ENCODE data around the gene ME2. TPM values are rescaled to one million over a fixed set of nuclear protein-coding genes. Genes with fewer than 3 reads are reported as not detected.

The ME2 gene
- total and polyA plus RNA-seq, 9 of the 15 experiments (the other 6 are each of a cell fraction or from before 2014, with no cell fraction given), result 12.3 to 54.4 (median 36.2) TPM

GRCh38 chr18:50953822-50954221 is 74.9 kb downstream of the ME2 start (continued):
- TF ChIP-seq, protein P1, sequence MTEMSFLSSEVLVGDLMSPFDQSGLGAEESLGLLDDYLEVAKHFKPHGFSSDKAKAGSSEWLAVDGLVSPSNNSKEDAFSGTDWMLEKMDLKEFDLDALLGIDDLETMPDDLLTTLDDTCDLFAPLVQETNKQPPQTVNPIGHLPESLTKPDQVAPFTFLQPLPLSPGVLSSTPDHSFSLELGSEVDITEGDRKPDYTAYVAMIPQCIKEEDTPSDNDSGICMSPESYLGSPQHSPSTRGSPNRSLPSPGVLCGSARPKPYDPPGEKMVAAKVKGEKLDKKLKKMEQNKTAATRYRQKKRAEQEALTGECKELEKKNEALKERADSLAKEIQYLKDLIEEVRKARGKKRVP (CRISPR knock-in tag; IDR thresholded peaks at IDR 0.05), result no peak
- TF ChIP-seq PTTG1 (tag; IDR thresholded peaks at IDR 0.05; ENCODE audit: low read depth), result no peak
- TF ChIP-seq SMARCA4 (IDR thresholded peaks at IDR 0.05), result peak; percentile 33; the same call in 1 of the 2 replicates
- TF ChIP-seq RFX5 (IDR thresholded peaks at IDR 0.05; ENCODE audit: low read depth, low read length), result no peak
- no peak for TF ChIP-seq TGIF2 (CRISPR knock-in tag; IDR thresholded peaks at IDR 0.05)
- TF ChIP-seq MTA1 (IDR thresholded peaks at IDR 0.05; ENCODE audit: borderline replicate concordance), result no peak
- no peak for TF ChIP-seq STAT6 (CRISPR knock-in tag; IDR thresholded peaks at IDR 0.05)
- TF ChIP-seq EZH2 (IDR thresholded peaks at IDR 0.05; ENCODE audit: borderline replicate concordance, low read depth, low read length), result no peak
- TF ChIP-seq GATAD2B (IDR thresholded peaks at IDR 0.05; ENCODE audit: borderline replicate concordance), result no peak
- TF ChIP-seq NCOA4 (IDR thresholded peaks at IDR 0.05; ENCODE audit: partially characterized antibody), result no peak
- TF ChIP-seq TSHZ1 (CRISPR knock-in tag; IDR thresholded peaks at IDR 0.05), result no peak
- no peak for TF ChIP-seq ZBTB11 (CRISPR knock-in tag; IDR thresholded peaks at IDR 0.05)
- TF ChIP-seq JUN (IDR thresholded peaks at IDR 0.05; ENCODE audit: borderline replicate concordance, low read depth, low read length), result no peak
- no peak for TF ChIP-seq JUN (CRISPR knock-in tag; IDR thresholded peaks at IDR 0.05; ENCODE audit: borderline replicate concordance)
- TF ChIP-seq POLR2H (tag; IDR thresholded peaks at IDR 0.05; ENCODE audit: low read depth), result no peak
- TF ChIP-seq, protein P2, sequence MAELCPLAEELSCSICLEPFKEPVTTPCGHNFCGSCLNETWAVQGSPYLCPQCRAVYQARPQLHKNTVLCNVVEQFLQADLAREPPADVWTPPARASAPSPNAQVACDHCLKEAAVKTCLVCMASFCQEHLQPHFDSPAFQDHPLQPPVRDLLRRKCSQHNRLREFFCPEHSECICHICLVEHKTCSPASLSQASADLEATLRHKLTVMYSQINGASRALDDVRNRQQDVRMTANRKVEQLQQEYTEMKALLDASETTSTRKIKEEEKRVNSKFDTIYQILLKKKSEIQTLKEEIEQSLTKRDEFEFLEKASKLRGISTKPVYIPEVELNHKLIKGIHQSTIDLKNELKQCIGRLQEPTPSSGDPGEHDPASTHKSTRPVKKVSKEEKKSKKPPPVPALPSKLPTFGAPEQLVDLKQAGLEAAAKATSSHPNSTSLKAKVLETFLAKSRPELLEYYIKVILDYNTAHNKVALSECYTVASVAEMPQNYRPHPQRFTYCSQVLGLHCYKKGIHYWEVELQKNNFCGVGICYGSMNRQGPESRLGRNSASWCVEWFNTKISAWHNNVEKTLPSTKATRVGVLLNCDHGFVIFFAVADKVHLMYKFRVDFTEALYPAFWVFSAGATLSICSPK (IDR thresholded peaks at IDR 0.05; ENCODE audit: borderline replicate concordance), result no peak

All from K562 (cell line).